PC-3 (cell line): Measurements from ENCODE around the gene RABGGTB. TPM values are rescaled to one million over a fixed set of nuclear protein-coding genes. Genes with fewer than 3 reads are reported as not detected.
"Not testable (repeated sequence)": the region's sequence is repeated elsewhere in the genome, so short reads cannot be mapped to it uniquely, and the experiment has no call there.

ENCODE experiments used
- ATAC-seq: fragments of 200-7000 bp; cut with Tn5 transposase; 2 replicates; pipeline ENCODE4 v1.9.1; 2020; ENCODE audit warnings: mild to moderate bottlenecking, moderate library complexity
- BruUV-seq: library from RNA; stranded (reverse); fragments of 400-500 nt; replicated peaks from 2 replicates; lab custom pipeline; 2021; lab: Mats Ljungman, UMichigan
- CTCF ChIA-PET: fragments of 300-600 bp; sonication (Branson Sonifier 250); formaldehyde crosslinking; loops from one replicate; lab custom pipeline; 2022; ENCODE audit warnings: antibody characterized with exemption; lab: Charles Lee
- POLR2A ChIA-PET: fragments of 300-600 bp; sonication (Branson Sonifier 250); formaldehyde crosslinking; loops from one replicate; lab custom pipeline; 2022; ENCODE audit warnings: antibody characterized with exemption; ENCODE audit not compliant: unreplicated experiment; lab: Charles Lee
- DNase-seq: peaks from one replicate; pipeline ENCODE4 v3.0.0-alpha.2; 2015
- H2AFZ ChIP-seq: fragments of 300-600 bp; sonication (generic); 2 replicates; pipeline ENCODE4 v1.6.0; 2016; ENCODE audit warnings: antibody characterized with exemption, low read length
- H3F3A ChIP-seq: fragments of 300-600 bp; sonication (generic); one replicate; pipeline ENCODE4 v1.6.0; 2017; ENCODE audit warnings: antibody characterized with exemption, low read length, control low read depth, mild to moderate bottlenecking; ENCODE audit not compliant: unreplicated experiment
- H3K27ac ChIP-seq: fragments of 300-600 bp; sonication (generic); 2 replicates; pipeline ENCODE4 v1.5.1; 2016; ENCODE audit warnings: mild to moderate bottlenecking, low read length
- H3K27me3 ChIP-seq: fragments of 300-600 bp; sonication (generic); 2 replicates; pipeline ENCODE4 v1.6.1; 2016; ENCODE audit warnings: low read length, mixed read lengths
- H3K36me3 ChIP-seq: fragments of 300-600 bp; sonication (generic); 2 replicates; pipeline ENCODE4 v1.6.1; 2016; ENCODE audit warnings: low read depth, mixed run types, low read length, mixed read lengths
- H3K4me1 ChIP-seq: fragments of 300-600 bp; sonication (generic); 2 replicates; pipeline ENCODE4 v1.5.1; 2016; ENCODE audit warnings: low read length; ENCODE audit not compliant: insufficient read depth
- H3K4me2 ChIP-seq: fragments of 300-600 bp; sonication (generic); 2 replicates; pipeline ENCODE4 v1.6.0; 2016; ENCODE audit warnings: low read length
- H3K4me3 ChIP-seq: fragments of 300-600 bp; sonication (generic); 2 replicates; pipeline ENCODE4 v1.5.1; 2016; ENCODE audit warnings: mild to moderate bottlenecking, low read length, mixed read lengths
- H3K79me2 ChIP-seq: fragments of 300-600 bp; sonication (generic); 2 replicates; pipeline ENCODE4 v1.6.1; 2017; ENCODE audit warnings: low read length, mixed read lengths
- H3K9ac ChIP-seq: fragments of 300-600 bp; sonication (generic); 2 replicates; pipeline ENCODE4 v1.6.0; 2016; ENCODE audit warnings: mild to moderate bottlenecking, low read length
- H3K9me2 ChIP-seq: fragments of 300-600 bp; sonication (generic); replicated peaks from 2 replicates; pipeline ENCODE4 v1.6.1; 2016; ENCODE audit warnings: mixed run types, low read length, mixed read lengths
- H3K9me3 ChIP-seq: fragments of 300-600 bp; sonication (generic); 2 replicates; pipeline ENCODE4 v1.6.1; 2016; ENCODE audit warnings: low read length, mixed read lengths
- H4K20me1 ChIP-seq: fragments of 300-600 bp; sonication (generic); 2 replicates; pipeline ENCODE4 v1.6.1; 2016; ENCODE audit warnings: low read length, mixed read lengths
- EZH2 ChIP-seq: fragments of 300-600 bp; sonication (generic); IDR thresholded peaks from one replicate; pipeline ENCODE4 v1.6.1; 2017; ENCODE audit warnings: antibody characterized with exemption, mild to moderate bottlenecking, low read length; ENCODE audit not compliant: unreplicated experiment
- EZH2phosphoT487 ChIP-seq: fragments of 300-600 bp; sonication (generic); IDR thresholded peaks from 2 replicates; pipeline ENCODE4 v1.6.1; 2018; ENCODE audit warnings: mild to moderate bottlenecking, antibody characterized with exemption, low read length, borderline replicate concordance
- intact Hi-C: fragments of 100-400 bp; cut with micrococcal nuclease; formaldehyde crosslinking; loops from 2 replicates; pipeline ENCODE4 v1.9.0; 2023
- total RNA-seq: library from RNA; depleted of rRNA; stranded (reverse); fragments of >200 nt; gene quantifications from 2 replicates; pipeline ENCODE4 v1.2.3, GENCODE V29; 2014
- TF ChIP-seq, protein P1 (sequence below): fragments of 300-600 bp; sonication (generic); conservative IDR thresholded peaks from 2 replicates; pipeline ENCODE4 v1.5.1; 2017; ENCODE audit warnings: antibody characterized with exemption, low read depth, mild to moderate bottlenecking, low read length

The RABGGTB gene
- total RNA-seq, 1 experiment from 2014 or later, result 88.0 TPM

- H3K27ac ChIP-seq, result no peak overlapping the region
- ChIA-PET CTCF (no interaction called here), POLR2A (no interaction called here)
- H3K36me3 ChIP-seq, result peaks cover 35% of the 10 kb centered on the region
- no peaks in the 10 kb centered on the region for H3K4me1 ChIP-seq
- no peaks in the 10 kb centered on the region for H3K27me3 ChIP-seq
- no peaks in the 10 kb centered on the region for H3K9me2 ChIP-seq
- intact Hi-C loops, result no loop called here
- peaks cover 13% of the 10 kb centered on the region for H3F3A ChIP-seq
- H3K4me3 ChIP-seq, result no peak overlapping the region
- H2AFZ ChIP-seq, result no peak overlapping the region
- no peak overlapping the region for H3K9ac ChIP-seq
- peaks cover 24% of the 10 kb centered on the region for H4K20me1 ChIP-seq
- no peaks in the 10 kb centered on the region for H3K9me3 ChIP-seq
- no peak overlapping the region for H3K4me2 ChIP-seq
- DNase-seq (no peak), ATAC-seq (no peak; the same call in 1 of the 2 replicates)
- peaks cover 6% of the 10 kb centered on the region for H3K79me2 ChIP-seq
- BruUV-seq, result no TSS peak
- TF ChIP-seq EZH2, result no peak
- no peak for TF ChIP-seq EZH2phosphoT487
Measured at GRCh38 chr1:75797273-75797588, 11.2 kb downstream of the RABGGTB start.

GRCh38 chr1:75797606-75798216, 11.7 kb downstream of the RABGGTB start:
- Histone ChIP-seq H3F3A (peaks cover 10% of the 10 kb centered on the region), H3K27me3 (no peaks in the 10 kb centered on the region), H3K27ac (no peak overlapping the region), H3K36me3 (peaks cover 31% of the 10 kb centered on the region), H3K79me2 (0 out of 2 replicates have a peak, but pooled peaks cover under 1% of the 10 kb centered on the region), H3K4me1 (no peaks in the 10 kb centered on the region), H4K20me1 (peaks cover 20% of the 10 kb centered on the region), H3K4me2 (no peak overlapping the region), H3K4me3 (no peak overlapping the region), H2AFZ (no peak overlapping the region), H3K9ac (no peak overlapping the region), H3K9me2 (no peaks in the 10 kb centered on the region), H3K9me3 (no peaks in the 10 kb centered on the region)
- no peak for ATAC-seq
- TF ChIP-seq EZH2phosphoT487 (no peak), EZH2 (no peak)
- TF ChIP-seq, protein P1, sequence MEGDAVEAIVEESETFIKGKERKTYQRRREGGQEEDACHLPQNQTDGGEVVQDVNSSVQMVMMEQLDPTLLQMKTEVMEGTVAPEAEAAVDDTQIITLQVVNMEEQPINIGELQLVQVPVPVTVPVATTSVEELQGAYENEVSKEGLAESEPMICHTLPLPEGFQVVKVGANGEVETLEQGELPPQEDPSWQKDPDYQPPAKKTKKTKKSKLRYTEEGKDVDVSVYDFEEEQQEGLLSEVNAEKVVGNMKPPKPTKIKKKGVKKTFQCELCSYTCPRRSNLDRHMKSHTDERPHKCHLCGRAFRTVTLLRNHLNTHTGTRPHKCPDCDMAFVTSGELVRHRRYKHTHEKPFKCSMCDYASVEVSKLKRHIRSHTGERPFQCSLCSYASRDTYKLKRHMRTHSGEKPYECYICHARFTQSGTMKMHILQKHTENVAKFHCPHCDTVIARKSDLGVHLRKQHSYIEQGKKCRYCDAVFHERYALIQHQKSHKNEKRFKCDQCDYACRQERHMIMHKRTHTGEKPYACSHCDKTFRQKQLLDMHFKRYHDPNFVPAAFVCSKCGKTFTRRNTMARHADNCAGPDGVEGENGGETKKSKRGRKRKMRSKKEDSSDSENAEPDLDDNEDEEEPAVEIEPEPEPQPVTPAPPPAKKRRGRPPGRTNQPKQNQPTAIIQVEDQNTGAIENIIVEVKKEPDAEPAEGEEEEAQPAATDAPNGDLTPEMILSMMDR, result no peak
- no peak for DNase-seq
- ChIA-PET POLR2A (no interaction called here), CTCF (no interaction called here)
- intact Hi-C loops, result no loop called here
- no TSS peak for BruUV-seq

- H3K4me3 ChIP-seq, CTCF ChIA-PET, ATAC-seq, H3F3A ChIP-seq, DNase-seq, BruUV-seq, H3K9me2 ChIP-seq, H3K79me2 ChIP-seq, H4K20me1 ChIP-seq, H3K27me3 ChIP-seq, H3K9me3 ChIP-seq, intact Hi-C loops, POLR2A ChIA-PET, H3K4me1 ChIP-seq, H3K9ac ChIP-seq, H2AFZ ChIP-seq, H3K36me3 ChIP-seq, H3K4me2 ChIP-seq, H3K27ac ChIP-seq: not testable (repeated sequence)
Measured at GRCh38 chr1:75801480-75801879, 15.4 kb downstream of the RABGGTB start.

GRCh38 chr1:75808921-75809320, 22.9 kb downstream of the RABGGTB start:
- no peaks in the 10 kb centered on the region for H3F3A ChIP-seq
- no peak overlapping the region for H3K9ac ChIP-seq
- no peaks in the 10 kb centered on the region for H4K20me1 ChIP-seq
- intact Hi-C loops, result no loop called here
- no peak overlapping the region for H3K27ac ChIP-seq
- ChIA-PET POLR2A (no interaction called here), CTCF (no interaction called here)
- BruUV-seq, result no TSS peak
- no peak overlapping the region for H2AFZ ChIP-seq
- DNase-seq (no peak), ATAC-seq (no peak)
- no peaks in the 10 kb centered on the region for H3K27me3 ChIP-seq
- no peaks in the 10 kb centered on the region for H3K36me3 ChIP-seq
- H3K9me2 ChIP-seq, result no peaks in the 10 kb centered on the region
- no peaks in the 10 kb centered on the region for H3K4me1 ChIP-seq
- TF ChIP-seq, protein P1, result no peak
- TF ChIP-seq EZH2 (no peak), EZH2phosphoT487 (no peak)
- H3K4me2 ChIP-seq, result no peak overlapping the region
- H3K9me3 ChIP-seq, result no peaks in the 10 kb centered on the region
- no peak overlapping the region for H3K4me3 ChIP-seq
- H3K79me2 ChIP-seq, result no peaks in the 10 kb centered on the region

DNA sequence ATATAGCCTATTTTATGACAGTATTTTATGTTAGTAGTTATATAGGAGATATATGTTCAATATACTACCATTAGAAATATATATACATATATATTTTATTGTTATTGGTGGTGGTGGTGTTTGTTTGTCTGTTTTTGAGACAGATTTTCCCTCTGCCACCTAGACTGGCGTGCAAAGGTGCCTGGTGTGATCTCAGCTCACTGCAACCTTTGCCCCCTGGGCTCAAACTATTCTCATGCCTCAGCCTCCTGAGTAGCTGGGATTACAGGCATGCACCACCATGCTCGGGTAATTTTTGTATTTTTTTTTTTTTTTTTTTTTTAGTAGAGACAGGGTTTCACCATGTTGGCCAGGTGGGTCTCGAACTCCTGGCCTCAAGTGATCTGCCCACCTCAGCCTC, 24.1 kb downstream of the RABGGTB start:
- H3K4me3 ChIP-seq, H3K27me3 ChIP-seq, H3K27ac ChIP-seq, H3K4me1 ChIP-seq, CTCF ChIA-PET, H4K20me1 ChIP-seq, H3K79me2 ChIP-seq, H3K4me2 ChIP-seq, POLR2A ChIA-PET, H3K9me3 ChIP-seq, H2AFZ ChIP-seq, intact Hi-C loops, H3K36me3 ChIP-seq, H3K9me2 ChIP-seq, ATAC-seq, DNase-seq, BruUV-seq, H3F3A ChIP-seq, H3K9ac ChIP-seq: not testable (repeated sequence)
